ENCODE measurements around the gene TMOD3.
A peak's percentile ranks its signal among the peaks of the same experiment; 100 is the strongest.

TMOD3 gene

DNA sequence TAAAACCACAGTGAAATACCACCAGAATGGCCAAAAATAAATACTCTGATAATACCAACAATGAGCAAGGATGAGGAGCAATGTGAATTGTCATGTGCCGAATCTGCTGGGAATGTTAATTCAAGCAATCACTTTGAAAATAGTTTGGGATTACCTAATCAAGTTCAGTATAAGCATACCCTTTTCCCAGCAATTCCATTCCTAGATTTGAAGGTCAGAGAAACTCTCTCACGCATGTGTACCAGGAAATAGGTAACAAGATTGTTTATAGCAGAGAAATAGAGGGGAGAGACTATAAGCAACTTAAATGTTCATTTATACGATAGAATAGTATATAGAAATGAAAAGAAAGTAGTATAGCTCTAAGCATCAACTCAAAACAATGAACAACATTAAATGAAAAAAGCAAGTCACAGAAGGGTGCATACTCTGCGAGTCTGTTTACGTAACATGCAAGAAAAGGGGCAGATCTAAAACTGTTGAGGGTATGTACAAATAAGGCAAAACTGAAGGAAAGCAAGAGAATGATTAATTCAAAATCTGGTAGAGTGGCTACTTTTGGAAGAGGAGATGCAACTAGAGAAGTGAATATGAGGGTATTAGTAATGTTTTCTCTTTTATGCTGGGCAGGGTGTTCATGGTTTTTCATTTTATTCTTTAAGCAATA is 27.4 kb downstream of the TMOD3 start:
- no peaks in the 10 kb centered on the region for H3F3A ChIP-seq (ENCODE audit: low read depth)
- H4K20me1 ChIP-seq (ENCODE audit: insufficient read depth, low read length, poor library complexity, severe bottlenecking): peaks cover 28% of the 10 kb centered on the region
- peaks cover 11% of the 10 kb centered on the region for H3K4me1 ChIP-seq (ENCODE audit: insufficient read depth, low read length, poor library complexity, severe bottlenecking)
- H3K9me2 ChIP-seq (replicated peaks; ENCODE audit: low read depth, low read length): no peaks in the 10 kb centered on the region
- H3K4me2 ChIP-seq (ENCODE audit: low read depth, low read length, poor library complexity, severe bottlenecking): no peak overlapping the region
- H3K27me3 ChIP-seq (ENCODE audit: insufficient read depth, low read length, poor library complexity, severe bottlenecking): no peaks in the 10 kb centered on the region
- no peak overlapping the region for H3K9ac ChIP-seq (ENCODE audit: low read depth, low read length, poor library complexity, severe bottlenecking)
- H2AFZ ChIP-seq (ENCODE audit: low read length): no peak overlapping the region
- TF ChIP-seq, protein P1, sequence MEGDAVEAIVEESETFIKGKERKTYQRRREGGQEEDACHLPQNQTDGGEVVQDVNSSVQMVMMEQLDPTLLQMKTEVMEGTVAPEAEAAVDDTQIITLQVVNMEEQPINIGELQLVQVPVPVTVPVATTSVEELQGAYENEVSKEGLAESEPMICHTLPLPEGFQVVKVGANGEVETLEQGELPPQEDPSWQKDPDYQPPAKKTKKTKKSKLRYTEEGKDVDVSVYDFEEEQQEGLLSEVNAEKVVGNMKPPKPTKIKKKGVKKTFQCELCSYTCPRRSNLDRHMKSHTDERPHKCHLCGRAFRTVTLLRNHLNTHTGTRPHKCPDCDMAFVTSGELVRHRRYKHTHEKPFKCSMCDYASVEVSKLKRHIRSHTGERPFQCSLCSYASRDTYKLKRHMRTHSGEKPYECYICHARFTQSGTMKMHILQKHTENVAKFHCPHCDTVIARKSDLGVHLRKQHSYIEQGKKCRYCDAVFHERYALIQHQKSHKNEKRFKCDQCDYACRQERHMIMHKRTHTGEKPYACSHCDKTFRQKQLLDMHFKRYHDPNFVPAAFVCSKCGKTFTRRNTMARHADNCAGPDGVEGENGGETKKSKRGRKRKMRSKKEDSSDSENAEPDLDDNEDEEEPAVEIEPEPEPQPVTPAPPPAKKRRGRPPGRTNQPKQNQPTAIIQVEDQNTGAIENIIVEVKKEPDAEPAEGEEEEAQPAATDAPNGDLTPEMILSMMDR (conservative IDR thresholded peaks at IDR 0.05; ENCODE audit: low read length): no peak
- no peak for TF ChIP-seq EZH2phosphoT487 (IDR thresholded peaks at IDR 0.05; ENCODE audit: borderline replicate concordance)
- no peaks in the 10 kb centered on the region for H3K36me3 ChIP-seq (ENCODE audit: insufficient read depth, low read length)
- no peak overlapping the region for H3K4me3 ChIP-seq (ENCODE audit: low read length, poor library complexity, severe bottlenecking)
- no peaks in the 10 kb centered on the region for H3K9me3 ChIP-seq (ENCODE audit: insufficient read depth, low read depth, low read length)
- H3K79me2 ChIP-seq (ENCODE audit: insufficient read depth, low read length): peaks cover 91% of the 10 kb centered on the region

DNA sequence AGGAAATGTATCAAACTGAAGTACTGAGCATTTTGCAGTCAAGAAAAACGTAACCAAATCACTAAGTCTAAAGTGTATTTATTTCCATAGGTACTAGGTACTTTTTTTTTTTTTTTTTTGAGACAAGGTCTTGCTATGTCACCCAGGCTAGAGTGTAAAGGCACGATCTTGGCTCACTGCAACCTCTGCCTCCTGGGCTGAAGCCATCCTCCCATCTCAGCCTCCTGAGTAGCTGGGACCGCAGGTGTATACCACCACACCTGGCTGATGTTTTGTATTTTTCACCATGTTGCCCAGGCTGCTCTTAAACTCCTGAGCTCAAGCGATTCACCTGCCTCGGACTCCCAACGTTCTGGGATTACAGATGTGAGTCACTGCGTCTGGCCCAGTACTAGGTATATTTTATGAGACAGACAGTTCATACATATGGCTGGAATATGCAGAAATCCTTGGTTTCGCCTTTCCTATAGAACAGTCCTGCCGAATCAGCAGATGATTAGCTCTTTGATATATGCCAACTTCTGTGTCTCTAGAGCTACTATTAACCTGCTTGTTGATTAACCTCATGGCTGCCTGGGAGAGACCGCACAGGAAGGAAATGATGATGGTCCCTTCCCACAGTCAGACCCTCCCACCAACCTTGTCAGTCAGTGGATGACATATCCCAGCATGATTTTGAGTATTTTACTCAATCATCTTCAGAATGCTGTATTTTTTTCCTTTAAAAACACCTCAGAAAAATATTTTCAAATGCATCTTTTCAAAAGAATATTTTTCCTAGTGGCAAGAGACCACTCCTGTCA is 32.3 kb downstream of the TMOD3 start:
- no peak overlapping the region for H2AFZ ChIP-seq (ENCODE audit: low read length)
- peaks cover 34% of the 10 kb centered on the region for H3K36me3 ChIP-seq (ENCODE audit: insufficient read depth, low read length)
- H4K20me1 ChIP-seq (ENCODE audit: insufficient read depth, low read length, poor library complexity, severe bottlenecking): peaks cover 25% of the 10 kb centered on the region
- H3K9me2 ChIP-seq (replicated peaks; ENCODE audit: low read depth, low read length): no peaks in the 10 kb centered on the region
- H3K4me3 ChIP-seq (ENCODE audit: low read length, poor library complexity, severe bottlenecking): peak overlapping the region; percentile 68
- H3F3A ChIP-seq (ENCODE audit: low read depth): no peaks in the 10 kb centered on the region
- H3K9me3 ChIP-seq (ENCODE audit: insufficient read depth, low read depth, low read length): no peaks in the 10 kb centered on the region
- peaks cover 74% of the 10 kb centered on the region for H3K79me2 ChIP-seq (ENCODE audit: insufficient read depth, low read length)
- H3K4me2 ChIP-seq (ENCODE audit: low read depth, low read length, poor library complexity, severe bottlenecking): peak overlapping the region; percentile 85
- peak overlapping the region; percentile 19 for H3K9ac ChIP-seq (ENCODE audit: low read depth, low read length, poor library complexity, severe bottlenecking)
- no peaks in the 10 kb centered on the region for H3K27me3 ChIP-seq (ENCODE audit: insufficient read depth, low read length, poor library complexity, severe bottlenecking)
- peaks cover 16% of the 10 kb centered on the region for H3K4me1 ChIP-seq (ENCODE audit: insufficient read depth, low read length, poor library complexity, severe bottlenecking)
- TF ChIP-seq, protein P1 (conservative IDR thresholded peaks at IDR 0.05; ENCODE audit: low read length): no peak
- TF ChIP-seq EZH2phosphoT487 (IDR thresholded peaks at IDR 0.05; ENCODE audit: borderline replicate concordance): no peak

DNA sequence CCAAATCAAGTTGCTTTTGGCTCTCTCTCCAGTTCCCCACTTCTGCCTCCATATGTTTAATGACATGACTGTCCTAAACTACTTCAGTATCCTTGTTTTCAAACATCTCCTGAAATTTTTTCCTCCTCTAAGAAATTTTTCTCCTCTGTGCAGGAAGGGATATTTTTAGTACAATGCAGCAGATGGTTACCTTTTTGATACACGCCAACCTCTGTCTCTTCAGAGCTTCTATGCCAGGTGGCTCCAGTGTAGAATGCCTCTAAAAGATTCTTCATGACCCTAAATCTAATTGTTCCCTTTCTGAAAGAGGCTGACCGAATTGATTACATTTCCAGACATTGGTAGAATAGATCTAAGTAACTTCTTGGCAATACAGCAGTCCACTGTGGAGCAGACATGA is 33.7 kb downstream of the TMOD3 start:
- H3K9ac ChIP-seq (ENCODE audit: low read depth, low read length, poor library complexity, severe bottlenecking): no peak overlapping the region
- no peak for TF ChIP-seq EZH2phosphoT487 (IDR thresholded peaks at IDR 0.05; ENCODE audit: borderline replicate concordance)
- TF ChIP-seq, protein P1 (conservative IDR thresholded peaks at IDR 0.05; ENCODE audit: low read length): no peak
- no peak overlapping the region for H3K4me3 ChIP-seq (ENCODE audit: low read length, poor library complexity, severe bottlenecking)
- H2AFZ ChIP-seq (ENCODE audit: low read length): no peak overlapping the region
- H3K4me1 ChIP-seq (ENCODE audit: insufficient read depth, low read length, poor library complexity, severe bottlenecking): peaks cover 16% of the 10 kb centered on the region
- peaks cover 65% of the 10 kb centered on the region for H3K79me2 ChIP-seq (ENCODE audit: insufficient read depth, low read length)
- no peaks in the 10 kb centered on the region for H3K27me3 ChIP-seq (ENCODE audit: insufficient read depth, low read length, poor library complexity, severe bottlenecking)
- no peaks in the 10 kb centered on the region for H3K9me2 ChIP-seq (replicated peaks; ENCODE audit: low read depth, low read length)
- H4K20me1 ChIP-seq (ENCODE audit: insufficient read depth, low read length, poor library complexity, severe bottlenecking): peaks cover 23% of the 10 kb centered on the region
- no peaks in the 10 kb centered on the region for H3K9me3 ChIP-seq (ENCODE audit: insufficient read depth, low read depth, low read length)
- H3K36me3 ChIP-seq (ENCODE audit: insufficient read depth, low read length): peaks cover 47% of the 10 kb centered on the region
- H3K4me2 ChIP-seq (ENCODE audit: low read depth, low read length, poor library complexity, severe bottlenecking): no peak overlapping the region
- H3F3A ChIP-seq (ENCODE audit: low read depth): no peaks in the 10 kb centered on the region

Measured in Loucy (cell line).